Measurements from ENCODE around the gene ZNF367.

- TF ChIP-seq BRF2 (IDR thresholded peaks at IDR 0.05; ENCODE audit: borderline replicate concordance, insufficient read depth, insufficient read length) = no peak
- no peak for TF ChIP-seq NR3C1 (CRISPR knock-in tag; IDR thresholded peaks at IDR 0.05)
- no peak for TF ChIP-seq CTCF (IDR thresholded peaks at IDR 0.05 in 2 of 3, conservative IDR thresholded peaks at IDR 0.05 in 1 of 3; ENCODE audit: insufficient read depth in 2 of 3, low read depth in 1 of 3, low read length in 3 of 3)
- no peak for TF ChIP-seq MAFF (IDR thresholded peaks at IDR 0.05; ENCODE audit: low read length)
- TF ChIP-seq RAD21 (CRISPR knock-in tag; conservative IDR thresholded peaks at IDR 0.05 in 1 of 2, IDR thresholded peaks at IDR 0.05 in 1 of 2) = no peak
- no peak for TF ChIP-seq PKNOX1 (IDR thresholded peaks at IDR 0.05)
- no peak for TF ChIP-seq ZNF133 (CRISPR knock-in tag; IDR thresholded peaks at IDR 0.05)
- TF ChIP-seq KDM4B (IDR thresholded peaks at IDR 0.05; ENCODE audit: borderline replicate concordance in 2 of 2, low read depth in 1 of 2) = no peak
- no peak for TF ChIP-seq POLR2AphosphoS2 (IDR thresholded peaks at IDR 0.05; ENCODE audit: low read length)
- no peak for TF ChIP-seq ZNF407 (IDR thresholded peaks at IDR 0.05; ENCODE audit: low read depth)
- no peak for TF ChIP-seq PRDM10 (IDR thresholded peaks at IDR 0.05; ENCODE audit: partially characterized antibody)
- TF ChIP-seq ZBTB11 (CRISPR knock-in tag; IDR thresholded peaks at IDR 0.05) = no peak
- no peak for TF ChIP-seq NR2C2 (CRISPR knock-in tag; IDR thresholded peaks at IDR 0.05)
- no peak for TF ChIP-seq NR2C2 (tag; IDR thresholded peaks at IDR 0.05)
- no peak for TF ChIP-seq EZH2 (IDR thresholded peaks at IDR 0.05; ENCODE audit: borderline replicate concordance, low read depth, low read length)
Measured at GRCh38 chr9:96462541-96462940, 44.4 kb upstream of the ZNF367 start.

Measured in K562 (cell line).